HG02623 (cell line): ENCODE measurements around the gene ARHGAP8.
"Not testable (repeated sequence)": the region's sequence is repeated elsewhere in the genome, so short reads cannot be mapped to it uniquely, and the experiment has no call there.

Source experiments
- ATAC-seq: cut with Tn5 transposase; IDR thresholded peaks from one replicate; pipeline ENCODE4 v1.9.1; 2021; ENCODE audit warnings: moderate library complexity; ENCODE audit not compliant: unreplicated experiment

ARHGAP8 gene

GRCh38 chr22:44850946-44851345 is 98.6 kb downstream of the ARHGAP8 start:
- ATAC-seq, result no peak

GRCh38 chr22:44854641-44855040 is 102.3 kb downstream of the ARHGAP8 start:
- ATAC-seq, result not testable (repeated sequence)

GRCh38 chr22:44855855-44856254 is 103.5 kb downstream of the ARHGAP8 start:
- no peak for ATAC-seq

GRCh38 chr22:44858819-44859218 is 106.4 kb downstream of the ARHGAP8 start:
- not testable (repeated sequence) for ATAC-seq

- ATAC-seq, result no peak
These were observed 107.3 kb downstream of the ARHGAP8 start for GRCh38 chr22:44859641-44860040.

- ATAC-seq, result no peak
These were observed 107.9 kb downstream of the ARHGAP8 start for GRCh38 chr22:44860311-44860710.

GRCh38 chr22:44861245-44861644 is 108.9 kb downstream of the ARHGAP8 start:
- no peak for ATAC-seq

GRCh38 chr22:44862281-44862680 is 109.9 kb downstream of the ARHGAP8 start:
- no peak for ATAC-seq

- ATAC-seq, result no peak
These were observed 110.8 kb downstream of the ARHGAP8 start for GRCh38 chr22:44862981-44863860.

GRCh38 chr22:44865193-44866057 is 113.0 kb downstream of the ARHGAP8 start:
- no peak for ATAC-seq

- ATAC-seq, result no peak
These were observed 116.8 kb downstream of the ARHGAP8 start for GRCh38 chr22:44869196-44869595.

- ATAC-seq, result no peak
These were observed 117.6 kb downstream of the ARHGAP8 start for GRCh38 chr22:44870021-44870420.

GRCh38 chr22:44871782-44872181 is 119.4 kb downstream of the ARHGAP8 start:
- no peak for ATAC-seq

GRCh38 chr22:44876921-44877320 is 124.5 kb downstream of the ARHGAP8 start:
- ATAC-seq, result no peak

- ATAC-seq, result no peak
These were observed 126.3 kb downstream of the ARHGAP8 start for GRCh38 chr22:44878483-44879300.

GRCh38 chr22:44879301-44879680 is 126.9 kb downstream of the ARHGAP8 start:
- ATAC-seq, result no peak

- ATAC-seq, result no peak
These were observed 128.4 kb downstream of the ARHGAP8 start for GRCh38 chr22:44880610-44881290.

GRCh38 chr22:44881624-44882023 is 129.2 kb downstream of the ARHGAP8 start:
- ATAC-seq, result no peak

GRCh38 chr22:44882226-44882905 is 130.0 kb downstream of the ARHGAP8 start:
- ATAC-seq, result no peak

- ATAC-seq, result no peak
These were observed 130.6 kb downstream of the ARHGAP8 start for GRCh38 chr22:44883011-44883421.
